Stimulated activated CD4-positive, alpha-beta T cell treated with anti-CD3 and anti-CD28 coated beads, Interleukin-15, amount 100 ng/mL, for 48 hours (primary cell): Measurements from ENCODE around the gene GOLM1.

Experiments
- DNase-seq, 2 donors: peaks; one replicate each; pipeline ENCODE4 v3.0.0-alpha.2; 2020; ENCODE audit warnings: low read depth in 2 of 2

GOLM1 gene

GRCh38 chr9:85981369-85981768, 118.0 kb downstream of the GOLM1 start:
- DNase-seq, result no peak

GRCh38 chr9:85978496-85978895, 120.9 kb downstream of the GOLM1 start:
- DNase-seq, result no peak
